HL-60 (cell line): ENCODE measurements around the gene ZRANB1.

Source experiments
- DNase-seq, 2 experiments: peaks; one replicate each; pipeline ENCODE4 v3.0.0-alpha.2; 2010 to 2020; ENCODE audit warnings: low read depth in 1 of 2, low spot score in 1 of 2
- H3K27ac ChIP-seq: fragments of 250-450 bp; sonication (Bioruptor Pico); replicated peaks from 2 replicates; pipeline ENCODE4 v1.5.1; 2020; ENCODE audit warnings: mild to moderate bottlenecking, moderate library complexity
- H3K27me3 ChIP-seq: fragments of 250-450 bp; sonication (Bioruptor Pico); 2 replicates; pipeline ENCODE4 v1.5.1; 2021; ENCODE audit warnings: mild to moderate bottlenecking, moderate library complexity; ENCODE audit not compliant: insufficient read depth, poor library complexity, severe bottlenecking
- H3K4me3 ChIP-seq: replicated peaks from 2 replicates; pipeline ENCODE4 v1.5.1; 2011; ENCODE audit warnings: mild to moderate bottlenecking, control low read depth, low read length; ENCODE audit not compliant: insufficient read depth
- CTCF ChIP-seq: IDR thresholded peaks from one replicate; pipeline ENCODE4 v1.5.1; 2011; ENCODE audit warnings: low read length, control low read depth, inconsistent platforms; ENCODE audit not compliant: insufficient read depth
- GABPA ChIP-seq: IDR thresholded peaks from 2 replicates; pipeline ENCODE4 v1.6.1; 2012; ENCODE audit warnings: low read depth
- POLR2AphosphoS5 ChIP-seq: IDR thresholded peaks from 2 replicates; pipeline ENCODE4 v1.6.1; 2012; ENCODE audit warnings: low read depth
- REST ChIP-seq: IDR thresholded peaks from 2 replicates; pipeline ENCODE4 v1.6.1; 2012; ENCODE audit warnings: low read depth; ENCODE audit not compliant: insufficient replicate concordance
- SPI1 ChIP-seq: IDR thresholded peaks from 2 replicates; pipeline ENCODE4 v1.6.1; 2012; ENCODE audit warnings: low read depth, mild to moderate bottlenecking, borderline replicate concordance

Gene ZRANB1

GRCh38 chr10:125020386-125020785 is 78.5 kb downstream of the ZRANB1 start:
- Histone ChIP-seq H3K27me3 (no peaks in the 10 kb centered on the region), H3K27ac (no peak overlapping the region), H3K4me3 (no peak overlapping the region)
- DNase-seq, result no peak
- TF ChIP-seq SPI1, result no peak
- TF ChIP-seq GABPA, result no peak
- no peak for TF ChIP-seq POLR2AphosphoS5
- TF ChIP-seq CTCF, result no peak

- Histone ChIP-seq H3K27ac (no peak overlapping the region), H3K27me3 (no peaks in the 10 kb centered on the region), H3K4me3 (no peak overlapping the region)
- no peak for DNase-seq
- TF ChIP-seq REST (no peak), POLR2AphosphoS5 (no peak), SPI1 (no peak), GABPA (no peak), CTCF (no peak)
Measured at GRCh38 chr10:125020871-125021270, 78.9 kb downstream of the ZRANB1 start.

GRCh38 chr10:125021686-125022344 is 79.9 kb downstream of the ZRANB1 start:
- DNase-seq, result no peak
- TF ChIP-seq REST, result no peak
- TF ChIP-seq SPI1, result no peak
- TF ChIP-seq GABPA, result no peak
- TF ChIP-seq CTCF, result no peak
- no peak for TF ChIP-seq POLR2AphosphoS5

GRCh38 chr10:125022671-125023070 is 80.7 kb downstream of the ZRANB1 start:
- no peak for DNase-seq
- H3K4me3 ChIP-seq, result no peak overlapping the region
- TF ChIP-seq GABPA (no peak), SPI1 (no peak), POLR2AphosphoS5 (no peak), CTCF (no peak), REST (no peak)
- H3K27ac ChIP-seq, result no peak overlapping the region
- no peaks in the 10 kb centered on the region for H3K27me3 ChIP-seq

More at GRCh38 chr10:125021686-125022344, 79.9 kb downstream of the ZRANB1 start:
- Histone ChIP-seq H3K27ac (no peak overlapping the region), H3K27me3 (no peaks in the 10 kb centered on the region), H3K4me3 (no peak overlapping the region)
